OCI-LY3 (cell line): ENCODE measurements around the gene TMEM11.

ENCODE experiments used
- H2AFZ ChIP-seq: fragments of 200-600, 300-600 bp; shearing (Covaris generic); 2 replicates; pipeline ENCODE4 v1.6.0; 2014; ENCODE audit warnings: antibody characterized with exemption, low read depth, low read length
- H3K27ac ChIP-seq: fragments of 200-600, 300-600 bp; sonication (generic); 2 replicates; pipeline ENCODE4 v1.5.1; 2014; ENCODE audit warnings: mild to moderate bottlenecking, low read length, moderate library complexity, mixed read lengths
- H3K27me3 ChIP-seq: fragments of 200-600, 300-600 bp; sonication (generic); 2 replicates; pipeline ENCODE4 v1.6.1; 2014; ENCODE audit warnings: low read depth, low read length, mixed read lengths
- H3K36me3 ChIP-seq: fragments of 200-600, 300-600 bp; sonication (generic); replicated peaks from 2 replicates; pipeline ENCODE3; 2014; ENCODE audit warnings: low read depth, low read length, mixed read lengths
- H3K4me1 ChIP-seq: fragments of 300-600, 200-600 bp; sonication (generic); 2 replicates; pipeline ENCODE4 v1.6.1; 2014; ENCODE audit warnings: low read length, mixed read lengths
- H3K4me2 ChIP-seq: fragments of 200-600, 300-600 bp; sonication (generic); 2 replicates; pipeline ENCODE4 v1.6.1; 2014; ENCODE audit warnings: low read length, mixed read lengths
- H3K4me3 ChIP-seq: fragments of 300-600, 200-600 bp; sonication (generic); 2 replicates; pipeline ENCODE4 v1.5.1; 2014; ENCODE audit warnings: antibody characterized with exemption, mild to moderate bottlenecking, low read length, moderate library complexity
- H3K79me2 ChIP-seq: fragments of 300-600, 200-600 bp; shearing (Covaris generic); 2 replicates; pipeline ENCODE4 v1.6.1; 2014; ENCODE audit warnings: mild to moderate bottlenecking, low read length, mixed read lengths
- H3K9ac ChIP-seq: fragments of 300-600, 200-600 bp; shearing (Covaris generic); 2 replicates; pipeline ENCODE4 v1.6.0; 2014; ENCODE audit warnings: mild to moderate bottlenecking, low read length, moderate library complexity
- H3K9me3 ChIP-seq: fragments of 200-600, 300-600 bp; shearing (Covaris generic); 2 replicates; pipeline ENCODE4 v1.6.1; 2014; ENCODE audit warnings: low read length, mixed read lengths; ENCODE audit not compliant: insufficient read depth
- H4K20me1 ChIP-seq: fragments of 200-600, 300-600 bp; sonication (generic); 2 replicates; pipeline ENCODE4 v1.6.1; 2016; ENCODE audit warnings: low read length, mixed read lengths; ENCODE audit not compliant: insufficient read depth
- CTCF ChIP-seq: fragments of 200-600, 300-600 bp; sonication (generic); IDR thresholded peaks from 2 replicates; pipeline ENCODE4 v1.5.1; 2014; ENCODE audit warnings: antibody characterized with exemption, low read length, low read depth
- EZH2phosphoT487 ChIP-seq: fragments of 200-600 bp; shearing (Covaris generic); IDR thresholded peaks from 2 replicates; pipeline ENCODE4 v1.6.1; 2018; ENCODE audit warnings: antibody characterized with exemption, mixed run types, low read depth

TMEM11 gene

GRCh38 chr17:21183468-21183867 is 30.5 kb downstream of the TMEM11 start:
- Histone ChIP-seq H3K4me3 (no peak overlapping the region), H3K27ac (no peak overlapping the region), H2AFZ (no peak overlapping the region), H4K20me1 (no peaks in the 10 kb centered on the region), H3K36me3 (no peaks in the 10 kb centered on the region), H3K79me2 (no peaks in the 10 kb centered on the region), H3K4me2 (no peak overlapping the region), H3K9me3 (no peaks in the 10 kb centered on the region), H3K4me1 (no peaks in the 10 kb centered on the region), H3K27me3 (no peaks in the 10 kb centered on the region), H3K9ac (no peak overlapping the region)
- no peak for TF ChIP-seq CTCF
- no peak for TF ChIP-seq EZH2phosphoT487

DNA sequence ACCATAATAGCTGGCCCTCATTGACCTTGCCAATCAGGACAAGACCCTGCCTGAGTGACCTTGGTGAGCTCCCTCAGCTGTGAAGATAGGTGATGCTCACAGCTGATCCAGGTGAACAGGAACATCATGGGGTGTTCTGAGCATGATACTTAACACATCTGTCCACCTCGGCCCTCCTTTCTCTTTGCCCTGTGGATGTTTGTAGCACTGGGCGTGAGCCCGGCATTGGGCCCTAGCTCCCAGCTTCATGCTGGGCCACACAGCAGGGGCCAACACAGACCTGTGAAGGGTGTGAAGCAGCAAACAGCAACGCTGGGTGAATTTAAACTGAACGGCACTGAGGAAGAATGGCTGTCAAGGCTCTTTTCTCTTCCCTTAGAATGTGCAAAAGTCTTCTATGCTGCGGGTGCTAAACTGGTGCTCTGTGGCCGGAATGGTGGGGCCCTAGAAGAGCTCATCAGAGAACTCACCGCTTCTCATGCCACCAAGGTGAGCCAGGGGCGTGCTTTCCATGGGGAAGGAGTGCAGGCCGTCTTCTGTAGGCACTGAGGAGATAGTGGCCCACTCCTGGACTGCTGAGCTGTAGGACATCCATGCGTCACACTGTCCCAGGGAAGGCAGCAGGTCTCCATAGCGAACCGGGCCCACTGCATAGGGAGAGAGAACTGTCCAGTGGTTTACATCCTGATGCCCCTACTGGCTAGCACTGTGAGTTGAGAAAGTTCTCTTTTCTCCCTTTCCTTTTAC is 35.9 kb downstream of the TMEM11 start:
- TF ChIP-seq CTCF (no peak), EZH2phosphoT487 (no peak)
- Histone ChIP-seq H2AFZ (no peak overlapping the region), H3K4me3 (no peak overlapping the region), H3K4me1 (no peaks in the 10 kb centered on the region), H3K27me3 (no peaks in the 10 kb centered on the region), H3K36me3 (no peaks in the 10 kb centered on the region), H3K9ac (no peak overlapping the region), H3K4me2 (no peak overlapping the region), H3K9me3 (no peaks in the 10 kb centered on the region), H3K79me2 (no peaks in the 10 kb centered on the region), H4K20me1 (no peaks in the 10 kb centered on the region), H3K27ac (no peak overlapping the region)

DNA sequence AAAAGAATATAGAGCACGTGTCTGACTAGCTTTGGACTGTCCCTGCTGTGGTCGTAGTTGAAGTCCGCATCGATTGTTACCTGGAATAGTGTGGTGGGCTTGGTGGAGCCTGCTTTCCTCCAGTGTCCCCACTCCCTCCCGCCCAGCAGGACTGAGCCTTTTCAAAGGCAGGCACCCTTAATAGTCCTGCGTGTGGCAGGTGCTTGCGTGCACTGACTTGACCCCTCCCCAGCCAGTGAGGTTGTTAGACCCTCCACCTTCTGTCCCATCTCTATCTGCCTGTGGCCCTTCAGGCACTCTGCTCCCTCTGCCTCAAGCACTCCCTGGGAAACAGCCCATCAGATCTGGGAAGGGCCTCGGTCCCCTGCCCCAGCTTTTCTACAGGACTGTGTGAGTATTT is 36.6 kb downstream of the TMEM11 start:
- no peak overlapping the region for H2AFZ ChIP-seq
- H3K4me1 ChIP-seq = no peaks in the 10 kb centered on the region
- H3K36me3 ChIP-seq = no peaks in the 10 kb centered on the region
- no peaks in the 10 kb centered on the region for H3K79me2 ChIP-seq
- no peak overlapping the region for H3K4me3 ChIP-seq
- no peak overlapping the region for H3K4me2 ChIP-seq
- H3K27ac ChIP-seq = no peak overlapping the region
- no peaks in the 10 kb centered on the region for H4K20me1 ChIP-seq
- TF ChIP-seq CTCF (no peak), EZH2phosphoT487 (no peak)
- no peaks in the 10 kb centered on the region for H3K9me3 ChIP-seq
- no peaks in the 10 kb centered on the region for H3K27me3 ChIP-seq
- H3K9ac ChIP-seq = no peak overlapping the region

DNA sequence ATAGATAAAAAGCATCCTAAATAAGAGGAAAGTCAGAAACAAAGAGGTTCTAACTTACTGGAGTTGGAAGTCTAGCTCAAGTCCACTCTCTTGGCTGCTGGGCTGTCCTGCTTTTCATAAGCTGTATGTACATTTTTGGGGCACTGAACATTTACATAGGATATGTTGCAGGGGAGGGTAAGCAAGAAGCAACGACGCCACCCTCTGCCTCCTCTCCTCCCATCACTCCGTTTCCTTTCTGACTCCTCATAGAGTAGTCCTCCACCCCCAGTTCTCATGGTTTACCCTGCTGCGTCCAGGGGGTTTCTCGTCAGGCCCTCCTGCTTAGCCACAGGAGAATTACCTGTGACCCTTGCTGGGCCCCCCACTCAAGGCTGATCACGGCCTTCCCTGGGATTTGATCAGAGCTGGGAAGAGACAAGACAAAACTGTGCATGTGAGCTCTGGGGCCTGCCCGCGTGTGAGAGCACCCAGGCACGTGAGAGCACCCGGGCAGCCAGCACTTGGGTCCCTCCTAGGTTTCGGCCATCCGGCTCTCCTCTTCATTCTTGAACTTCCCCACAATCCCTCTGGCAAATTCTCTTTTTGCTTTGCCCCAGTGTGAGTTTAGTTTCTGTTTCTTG is 37.1 kb downstream of the TMEM11 start:
- no peak overlapping the region for H3K9ac ChIP-seq
- no peaks in the 10 kb centered on the region for H3K36me3 ChIP-seq
- no peak for TF ChIP-seq CTCF
- no peak for TF ChIP-seq EZH2phosphoT487

More for the DNA sequence above, 37.1 kb downstream of the TMEM11 start:
- Histone ChIP-seq H3K27ac (no peak overlapping the region), H3K4me3 (no peak overlapping the region), H3K4me1 (peaks cover 2% of the 10 kb centered on the region), H3K4me2 (no peak overlapping the region), H3K9me3 (no peaks in the 10 kb centered on the region), H4K20me1 (no peaks in the 10 kb centered on the region), H3K27me3 (no peaks in the 10 kb centered on the region), H3K79me2 (no peaks in the 10 kb centered on the region), H2AFZ (no peak overlapping the region)
